Inflammatory macrophage treated with lipopolysaccharide for 1 hour (primary cell): ENCODE data around the gene IGSF21.
"Not testable (repeated sequence)": the region's sequence is repeated elsewhere in the genome, so short reads cannot be mapped to it uniquely, and the experiment has no call there.

Source experiments
- DNase-seq, 2 donors: peaks; one replicate each; pipeline ENCODE4 v3.0.0-alpha.2; 2020 to 2022

Gene IGSF21

GRCh38 chr1:18411820-18412641 is 304.4 kb downstream of the IGSF21 start:
- DNase-seq, result no peak

GRCh38 chr1:18412882-18413353 is 305.3 kb downstream of the IGSF21 start:
- no peak for DNase-seq

GRCh38 chr1:18413541-18414305 is 306.1 kb downstream of the IGSF21 start:
- no peak for DNase-seq

GRCh38 chr1:18414321-18414720 is 306.7 kb downstream of the IGSF21 start:
- no peak for DNase-seq

GRCh38 chr1:18414872-18415447 is 307.4 kb downstream of the IGSF21 start:
- DNase-seq, result no peak

- DNase-seq, result no peak
Measured at GRCh38 chr1:18415448-18416027, 307.9 kb downstream of the IGSF21 start.

- DNase-seq, result not testable (repeated sequence)
Measured at GRCh38 chr1:18416126-18416525, 308.5 kb downstream of the IGSF21 start.

- DNase-seq, result no peak
Measured at GRCh38 chr1:18417316-18418269, 310.0 kb downstream of the IGSF21 start.

- DNase-seq, result no peak
Measured at GRCh38 chr1:18419113-18419844, 311.7 kb downstream of the IGSF21 start.

- no peak for DNase-seq
Measured at GRCh38 chr1:18419845-18420184, 312.2 kb downstream of the IGSF21 start.

GRCh38 chr1:18422076-18422777 is 314.6 kb downstream of the IGSF21 start:
- no peak for DNase-seq

- DNase-seq, result no peak
Measured at GRCh38 chr1:18422954-18423353, 315.4 kb downstream of the IGSF21 start.

GRCh38 chr1:18426580-18426979 is 319.0 kb downstream of the IGSF21 start:
- no peak for DNase-seq
